Measurements from ENCODE around the gene SUPT16H.
A peak's percentile ranks its signal among the peaks of the same experiment; 100 is the strongest.

SUPT16H gene

GRCh38 chr14:21347201-21347600 is 36.6 kb downstream of the SUPT16H start:
- Histone ChIP-seq H3K4me3 (ENCODE audit: low read depth in 1 of 2, low read length in 1 of 2) (no peak overlapping the region), H3K27ac (no peak overlapping the region), H3K27me3 (no peaks in the 10 kb centered on the region), H3K36me3 (peaks cover 19% of the 10 kb centered on the region), H3K9me3 (no peaks in the 10 kb centered on the region), H3K4me1 (ENCODE audit: control insufficient read depth in 1 of 2, insufficient read depth in 1 of 2, low read depth in 1 of 2, low read length in 1 of 2) (peaks cover 4 to 9% of the 10 kb centered on the region in 2 experiments)
- no peak for TF ChIP-seq CTCF (IDR thresholded peaks at IDR 0.05)

- Histone ChIP-seq H3K9me3 (no peaks in the 10 kb centered on the region), H3K36me3 (peaks cover 13% of the 10 kb centered on the region), H3K27me3 (no peaks in the 10 kb centered on the region), H3K4me3 (ENCODE audit: low read depth in 1 of 2, low read length in 1 of 2) (no peak overlapping the region), H3K27ac (no peak overlapping the region), H3K4me1 (ENCODE audit: control insufficient read depth in 1 of 2, insufficient read depth in 1 of 2, low read depth in 1 of 2, low read length in 1 of 2) (peaks cover 0 to 5% of the 10 kb centered on the region in 2 experiments)
- no peak for TF ChIP-seq CTCF (IDR thresholded peaks at IDR 0.05)
Measured at GRCh38 chr14:21346532-21347135, 37.2 kb downstream of the SUPT16H start.

GRCh38 chr14:21343035-21343794 is 40.6 kb downstream of the SUPT16H start:
- Histone ChIP-seq H3K27me3 (no peaks in the 10 kb centered on the region), H3K9me3 (no peaks in the 10 kb centered on the region), H3K4me1 (ENCODE audit: control insufficient read depth in 1 of 2, insufficient read depth in 1 of 2, low read depth in 1 of 2, low read length in 1 of 2) (peaks cover 0 to 5% of the 10 kb centered on the region in 2 experiments), H3K36me3 (no peaks in the 10 kb centered on the region), H3K4me3 (ENCODE audit: low read depth in 1 of 2, low read length in 1 of 2) (no peak overlapping the region), H3K27ac (peak overlapping the region; percentile 14)
- no peak for TF ChIP-seq CTCF (IDR thresholded peaks at IDR 0.05)

GRCh38 chr14:21334202-21334906 is 49.5 kb downstream of the SUPT16H start:
- Histone ChIP-seq H3K4me1 (ENCODE audit: control insufficient read depth in 1 of 2, insufficient read depth in 1 of 2, low read depth in 1 of 2, low read length in 1 of 2) (no peaks in the 10 kb centered on the region), H3K36me3 (no peaks in the 10 kb centered on the region), H3K4me3 (ENCODE audit: low read depth in 1 of 2, low read length in 1 of 2) (no peak overlapping the region), H3K9me3 (no peaks in the 10 kb centered on the region), H3K27ac (no peak overlapping the region), H3K27me3 (no peaks in the 10 kb centered on the region)
- TF ChIP-seq CTCF (IDR thresholded peaks at IDR 0.05) = no peak

- Histone ChIP-seq H3K27me3 (no peaks in the 10 kb centered on the region), H3K4me1 (ENCODE audit: control insufficient read depth in 1 of 2, insufficient read depth in 1 of 2, low read depth in 1 of 2, low read length in 1 of 2) (no peaks in the 10 kb centered on the region), H3K36me3 (no peaks in the 10 kb centered on the region), H3K27ac (no peak overlapping the region), H3K9me3 (no peaks in the 10 kb centered on the region), H3K4me3 (ENCODE audit: low read depth in 1 of 2, low read length in 1 of 2) (no peak overlapping the region)
- no peak for TF ChIP-seq CTCF (IDR thresholded peaks at IDR 0.05)
Measured at GRCh38 chr14:21332950-21333349, 50.9 kb downstream of the SUPT16H start.
